ENCODE measurements around the gene SMTN.

The SMTN gene

DNA sequence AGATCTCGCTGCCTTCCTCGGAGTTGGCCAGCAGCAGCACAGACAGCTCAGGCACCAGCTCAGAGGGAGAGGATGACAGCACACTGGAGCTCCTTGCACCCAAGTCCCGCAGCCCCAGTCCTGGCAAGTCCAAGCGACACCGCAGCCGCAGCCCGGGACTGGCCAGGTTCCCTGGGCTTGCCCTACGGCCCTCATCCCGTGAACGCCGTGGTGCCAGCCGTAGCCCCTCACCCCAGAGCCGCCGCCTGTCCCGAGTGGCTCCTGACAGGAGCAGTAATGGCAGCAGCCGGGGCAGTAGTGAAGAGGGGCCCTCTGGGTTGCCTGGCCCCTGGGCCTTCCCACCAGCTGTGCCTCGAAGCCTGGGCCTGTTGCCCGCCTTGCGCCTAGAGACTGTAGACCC, 52.8 kb downstream of the SMTN start:
- DNase-seq = no peak

- DNase-seq = no peak
Measured at GRCh38 chr22:31134688-31135087, 53.6 kb downstream of the SMTN start.

DNA sequence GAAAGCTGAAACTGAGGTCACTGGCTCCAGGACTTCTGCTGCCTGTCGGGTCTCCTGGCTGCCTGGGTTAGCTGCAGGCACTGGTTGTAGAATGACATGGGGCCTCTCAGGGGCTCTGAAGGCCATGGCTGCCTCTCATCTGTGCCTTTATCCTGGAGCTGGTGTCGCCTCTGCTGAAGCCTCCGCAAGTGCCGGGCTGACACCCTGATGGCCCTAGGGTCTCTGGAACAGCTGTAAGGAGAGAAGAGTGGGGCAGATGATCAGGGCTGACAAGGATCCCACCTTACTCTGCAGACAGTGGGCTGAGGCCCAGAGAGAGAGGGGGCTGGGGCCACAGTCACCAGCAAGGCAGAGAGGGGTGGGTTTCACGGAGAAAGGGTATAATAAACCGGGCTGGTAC, 54.6 kb downstream of the SMTN start:
- no peak for DNase-seq

DNA sequence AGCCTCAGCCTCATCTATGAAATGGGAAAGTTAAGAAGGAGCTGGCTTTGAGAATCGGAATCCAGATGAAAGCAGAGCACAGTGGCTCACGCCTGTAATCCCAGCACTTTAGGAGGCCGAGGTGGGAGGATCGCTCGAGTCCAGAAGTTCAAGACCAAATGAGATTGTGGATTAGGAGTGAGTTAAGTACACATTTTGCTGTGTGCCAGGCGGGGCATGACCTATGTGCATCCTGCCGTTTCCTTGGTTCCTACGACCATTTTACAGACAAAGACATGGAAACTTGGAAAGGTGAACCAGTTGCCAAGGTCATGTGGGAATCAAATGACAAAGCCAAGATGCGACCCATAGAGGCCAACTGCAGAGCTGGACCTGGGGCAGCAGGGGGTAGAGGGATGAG, 55.0 kb downstream of the SMTN start:
- DNase-seq = no peak

DNA sequence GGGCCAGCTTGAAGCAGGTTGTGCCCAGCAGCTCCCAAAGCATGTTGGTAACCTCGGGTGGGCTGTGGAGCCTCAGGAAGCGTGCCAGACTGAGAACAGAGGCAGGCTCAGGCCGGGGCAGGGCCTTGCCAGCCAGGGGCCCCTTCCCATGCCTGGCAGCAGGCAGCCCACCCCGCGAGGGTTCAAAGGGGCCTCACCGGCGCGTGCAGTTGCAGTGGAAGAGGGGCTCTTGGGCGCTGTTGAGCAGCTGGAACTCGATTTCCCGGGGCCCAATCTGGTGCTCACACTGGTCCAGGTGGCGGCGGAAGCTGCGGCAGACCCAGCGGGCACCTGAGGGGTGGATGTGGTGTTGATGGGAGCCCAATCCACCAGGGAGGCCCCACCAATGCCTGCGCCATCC, 55.6 kb downstream of the SMTN start:
- DNase-seq = no peak

- no peak for DNase-seq
Measured at GRCh38 chr22:31137721-31138120, 56.6 kb downstream of the SMTN start.

- DNase-seq = no peak
Measured at GRCh38 chr22:31138126-31138525, 57.0 kb downstream of the SMTN start.

GRCh38 chr22:31139066-31139465, 57.9 kb downstream of the SMTN start:
- no peak for DNase-seq

DNA sequence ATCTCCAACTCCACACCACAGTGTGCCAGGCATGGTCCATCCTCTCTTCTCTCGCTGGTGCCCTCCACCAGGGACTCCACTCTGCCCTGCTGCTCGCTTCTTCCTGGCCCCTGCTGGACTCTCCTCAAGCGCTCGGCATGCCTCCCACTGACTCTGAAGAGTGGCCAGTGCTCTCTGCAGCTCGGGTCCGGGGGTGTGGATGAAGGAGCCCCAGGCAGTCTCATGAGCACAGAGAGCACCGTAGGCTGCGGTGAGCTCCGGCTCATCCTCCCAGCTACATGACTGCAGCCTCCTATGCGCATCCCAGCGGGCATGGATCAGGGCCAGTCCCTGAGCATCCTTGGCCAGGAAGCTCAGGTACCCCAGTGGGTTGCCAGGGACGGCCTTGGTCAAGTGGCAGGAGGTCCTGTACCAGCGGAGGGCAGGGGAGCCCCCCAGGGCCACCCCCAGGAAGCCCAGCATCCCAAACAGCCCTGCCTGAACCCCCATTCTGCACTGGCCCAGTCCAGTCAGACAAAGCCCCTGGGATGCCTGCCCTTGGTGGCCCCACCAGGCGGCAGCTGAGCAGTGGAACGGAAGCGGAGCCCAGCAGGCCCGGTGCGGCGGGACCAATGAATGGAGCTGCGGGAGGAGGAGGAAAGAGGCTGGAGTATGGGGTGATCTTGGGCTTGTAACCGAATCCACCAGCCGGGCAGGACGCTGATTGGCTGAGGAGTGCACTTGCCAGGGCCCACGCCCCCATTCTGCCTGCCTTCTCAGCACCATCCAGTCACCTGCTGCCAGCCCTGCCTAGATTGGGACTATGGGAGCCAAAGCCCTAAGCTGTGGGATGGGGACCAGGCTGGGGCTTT, 59.0 kb downstream of the SMTN start, which contains the start of gene PLA2G3:
TSS of gene PLA2G3 (minus strand) at position 643 of the 851 bp plus-strand sequence. CDS start at position 489, 154 bp downstream.
- no peak for DNase-seq

DNA sequence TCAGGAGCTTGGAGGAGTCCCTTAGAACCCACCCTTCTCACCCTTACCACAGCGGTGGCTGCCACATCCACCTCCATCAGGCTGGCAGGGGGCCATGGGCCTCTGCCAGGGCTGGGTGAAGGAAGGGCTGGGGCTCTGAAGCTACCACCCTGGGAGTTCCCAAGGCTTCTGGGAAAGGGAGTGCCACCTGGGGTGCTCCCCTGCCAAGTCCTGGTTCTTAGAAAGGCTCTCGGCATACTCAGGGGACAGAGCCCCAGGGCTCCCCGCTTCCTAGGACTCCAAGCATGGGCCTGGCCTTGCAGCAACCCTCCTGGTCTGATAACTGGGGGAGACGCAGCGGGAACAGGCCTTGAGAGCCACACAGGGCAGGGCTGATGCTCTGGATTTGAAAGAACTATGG, 59.6 kb downstream of the SMTN start:
- DNase-seq = no peak

GRCh38 chr22:31141551-31141950, 60.4 kb downstream of the SMTN start:
- no peak for DNase-seq

DNA sequence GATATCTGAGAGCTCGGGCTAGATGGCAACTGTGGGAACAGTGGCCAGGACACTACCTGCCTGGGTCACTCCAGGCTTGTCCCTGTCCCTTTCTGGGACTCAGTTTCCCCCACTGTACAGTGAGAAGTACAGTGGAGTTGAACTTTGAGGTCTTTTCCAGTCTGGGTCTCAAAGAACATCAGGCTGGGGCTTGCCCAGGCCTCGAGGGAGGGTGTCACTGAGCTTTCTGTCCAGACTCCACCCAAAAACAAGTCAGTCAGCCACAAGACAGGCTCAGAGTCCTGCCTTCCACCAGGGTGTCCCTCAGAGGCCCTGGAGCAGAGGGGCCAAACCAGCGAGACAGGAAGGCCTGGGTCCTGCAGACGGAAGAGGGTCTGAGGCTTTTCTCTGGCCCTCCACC, 61.2 kb downstream of the SMTN start:
- DNase-seq = no peak

DNA sequence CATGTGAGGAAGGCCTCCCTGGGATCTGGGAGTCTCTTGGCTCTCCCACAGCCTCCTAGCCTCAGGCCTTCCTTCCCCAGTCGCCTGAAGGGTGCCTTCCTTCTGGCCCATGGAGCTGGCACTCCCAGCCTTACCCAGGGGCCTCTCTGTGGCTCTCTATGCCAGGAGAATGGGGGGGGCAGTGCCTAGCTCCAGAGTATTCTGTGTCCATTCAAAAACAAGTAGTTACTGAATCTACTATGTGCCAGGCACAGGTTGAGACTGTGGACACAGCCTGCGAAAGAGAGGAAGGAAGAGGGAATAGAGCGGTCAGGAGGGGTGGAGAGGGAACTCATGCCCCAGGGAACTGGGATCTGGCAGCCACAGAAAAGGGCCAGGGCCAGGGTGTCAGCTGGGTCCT, 61.9 kb downstream of the SMTN start:
- no peak for DNase-seq

DNA sequence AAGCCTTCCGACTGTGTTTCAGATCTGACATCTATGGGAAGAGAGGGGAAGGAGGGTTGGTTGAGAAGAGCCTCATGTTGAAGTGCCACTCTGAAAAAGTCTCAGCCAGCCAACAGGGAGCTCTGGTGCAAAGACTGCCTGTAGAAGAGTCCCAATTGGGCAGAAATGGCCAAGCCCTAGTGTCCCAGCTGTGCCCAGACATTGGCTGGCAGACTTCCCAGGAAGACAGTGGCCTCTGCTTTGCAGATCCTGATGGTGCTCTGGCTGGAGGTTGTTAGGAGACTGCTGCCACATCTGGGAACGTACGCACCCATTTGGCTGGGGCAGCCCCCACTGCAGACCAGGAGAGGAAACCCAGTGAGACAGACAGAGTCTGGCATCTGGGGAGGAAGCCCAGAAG, 62.4 kb downstream of the SMTN start:
- no peak for DNase-seq

DNA sequence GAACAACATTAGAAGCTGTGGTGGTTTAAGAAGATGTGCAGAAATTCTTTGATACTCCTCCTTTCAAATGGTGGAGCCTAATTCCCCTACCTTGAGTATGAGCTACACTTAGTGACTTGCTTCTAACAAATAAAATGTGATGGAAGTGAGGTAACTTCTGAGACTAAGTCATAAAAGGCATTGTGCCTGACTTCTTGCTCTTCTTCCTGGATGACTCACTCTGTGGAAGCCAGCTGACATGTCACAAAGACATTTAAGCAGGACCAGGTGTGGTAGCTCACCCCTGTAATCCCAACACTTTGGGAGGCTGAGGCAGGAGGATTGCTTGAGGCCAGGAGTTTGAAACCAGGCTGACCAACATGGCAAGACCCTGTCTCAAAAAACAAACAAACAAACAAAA, 63.1 kb downstream of the SMTN start:
- DNase-seq = no peak

DNA sequence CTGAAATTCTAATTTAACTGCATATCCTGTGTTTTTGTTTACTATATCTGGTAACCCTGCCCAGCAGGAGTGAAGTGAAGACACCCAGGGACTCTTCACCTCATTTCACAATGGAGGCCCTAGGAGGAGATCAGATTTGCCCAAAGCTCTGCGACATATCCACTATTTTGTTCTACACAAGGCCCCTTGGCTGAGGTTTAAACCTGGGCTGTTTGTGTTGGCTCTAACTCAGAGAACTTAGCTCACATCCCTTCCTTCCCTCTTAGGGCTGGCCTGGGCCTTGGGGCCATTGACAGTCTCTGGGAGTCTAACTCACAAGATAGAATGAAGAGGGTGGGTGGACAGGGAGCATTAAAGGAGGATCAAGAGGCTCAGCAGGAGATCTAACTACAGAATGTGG, 67.4 kb downstream of the SMTN start:
- no peak for DNase-seq

- peak; percentile 42 for DNase-seq
Measured at GRCh38 chr22:31148953-31149627, 68.0 kb downstream of the SMTN start.

- DNase-seq = no peak
Measured at GRCh38 chr22:31150615-31151014, 69.5 kb downstream of the SMTN start.

DNA sequence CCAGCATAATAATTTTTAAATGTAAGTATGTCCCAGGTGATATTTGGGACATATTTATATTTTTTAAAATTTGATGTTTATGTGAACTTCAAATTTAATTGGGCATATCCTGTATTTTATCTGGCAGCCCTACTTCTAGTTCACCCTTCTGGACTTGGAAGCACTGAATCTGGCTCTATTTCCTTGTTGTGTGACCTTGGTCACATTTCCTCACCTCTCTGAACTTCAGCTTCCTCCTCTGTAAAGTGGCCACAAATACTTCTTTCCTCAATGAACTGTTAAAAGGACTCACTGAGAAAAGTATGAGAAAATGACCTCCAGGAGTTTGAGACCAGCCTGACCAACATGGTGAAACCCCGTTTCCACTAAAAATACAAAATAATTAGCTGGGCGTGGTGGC, 70.8 kb downstream of the SMTN start:
- no peak for DNase-seq

DNA sequence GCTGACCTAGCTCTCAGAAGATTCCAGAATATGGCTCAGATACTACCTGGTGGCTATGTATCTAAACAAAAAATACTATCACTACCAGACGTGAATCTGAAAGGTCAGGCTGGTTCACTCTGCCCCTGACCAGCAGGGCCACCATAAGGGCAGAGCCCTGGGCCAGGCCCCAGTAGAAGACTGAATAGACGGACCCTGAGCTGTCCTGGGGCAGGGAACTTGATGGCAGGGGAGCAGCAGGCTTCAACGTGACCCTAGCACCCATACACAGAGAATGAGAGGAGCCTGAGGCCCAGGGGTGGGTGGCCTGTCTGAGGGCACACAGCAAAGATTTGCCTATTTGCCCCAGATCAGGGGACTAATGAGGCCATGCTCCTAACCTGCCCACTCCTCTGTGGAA, 72.2 kb downstream of the SMTN start:
- DNase-seq = no peak

Measured in activated naive CD4-positive, alpha-beta T cell treated with anti-CD3 and anti-CD28 coated beads, Interleukin-2, amount 50 U/mL, for 16 hours (primary cell).